Neural progenitor cell (in vitro differentiated cells): Measurements from ENCODE around the gene ADGRA3. TPM values are rescaled to one million over a fixed set of nuclear protein-coding genes. Genes with fewer than 3 reads are reported as not detected.

Experiments used
- DNase-seq: peaks from one replicate; pipeline ENCODE4 v3.0.0-alpha.2; 2016; ENCODE audit warnings: low spot score
- H2AFZ ChIP-seq: fragments of 200-600 bp; sonication (generic); replicated peaks from 2 replicates; pipeline ENCODE4 v1.6.1; 2016; ENCODE audit warnings: antibody characterized with exemption
- H3F3A ChIP-seq: fragments of 200-600 bp; sonication (generic); 2 replicates; pipeline ENCODE4 v1.6.1; 2016; ENCODE audit warnings: antibody characterized with exemption, low read depth
- H3K27ac ChIP-seq: fragments of 200-600 bp; sonication (generic); 2 replicates; pipeline ENCODE4 v1.5.1; 2016; ENCODE audit warnings: mild to moderate bottlenecking
- H3K27me3 ChIP-seq: fragments of 200-600 bp; sonication (generic); 2 replicates; pipeline ENCODE4 v1.6.1; 2016; ENCODE audit warnings: mild to moderate bottlenecking, moderate library complexity
- H3K36me3 ChIP-seq: fragments of 200-600 bp; sonication (generic); 2 replicates; pipeline ENCODE4 v1.5.1; 2016
- H3K4me1 ChIP-seq: fragments of 200-600 bp; sonication (generic); 2 replicates; pipeline ENCODE4 v1.6.1; 2016; ENCODE audit warnings: mixed run types
- H3K4me2 ChIP-seq: fragments of 200-600 bp; sonication (generic); 2 replicates; pipeline ENCODE4 v1.6.1; 2016
- H3K4me3 ChIP-seq: fragments of 200-600 bp; sonication (generic); 2 replicates; pipeline ENCODE4 v1.5.1; 2016
- H3K79me2 ChIP-seq: fragments of 200-600 bp; sonication (generic); 2 replicates; pipeline ENCODE4 v1.6.1; 2016; ENCODE audit warnings: low read depth
- H3K9ac ChIP-seq: fragments of 200-600 bp; sonication (generic); 2 replicates; pipeline ENCODE4 v1.6.1; 2016
- H3K9me3 ChIP-seq: fragments of 200-600 bp; sonication (generic); 2 replicates; pipeline ENCODE4 v1.5.1; 2016; ENCODE audit warnings: low read depth
- H4K20me1 ChIP-seq: fragments of 200-600 bp; sonication (generic); 2 replicates; pipeline ENCODE4 v1.6.1; 2016; ENCODE audit warnings: low read depth
- H3K27ac Mint-ChIP-seq: 3 replicates; pipeline ENCODE4 v1.8.0; 2021; ENCODE audit warnings: mixed read lengths
- H3K27me3 Mint-ChIP-seq: 2 replicates; pipeline ENCODE4 v1.8.0; 2022; ENCODE audit warnings: low read depth, mild to moderate bottlenecking, inconsistent platforms, moderate library complexity, mixed read lengths; ENCODE audit not compliant: insufficient read depth
- H3K36me3 Mint-ChIP-seq: 3 replicates; pipeline ENCODE4 v1.8.0; 2021; ENCODE audit warnings: mixed read lengths
- H3K4me1 Mint-ChIP-seq: 3 replicates; pipeline ENCODE4 v1.8.0; 2021; ENCODE audit warnings: mixed read lengths
- H3K4me3 Mint-ChIP-seq: 3 replicates; pipeline ENCODE4 v1.8.0; 2021; ENCODE audit warnings: mild to moderate bottlenecking, moderate library complexity, mixed read lengths
- H3K9me3 Mint-ChIP-seq: 3 replicates; pipeline ENCODE4 v1.8.0; 2020; ENCODE audit warnings: mixed read lengths
- EZH2 ChIP-seq: fragments of 200-600 bp; sonication (generic); IDR thresholded peaks from 2 replicates; pipeline ENCODE4 v1.6.1; 2017; ENCODE audit warnings: antibody characterized with exemption, mild to moderate bottlenecking, moderate library complexity
- EZH2phosphoT487 ChIP-seq: fragments of 200-600 bp; sonication (generic); IDR thresholded peaks from 2 replicates; pipeline ENCODE4 v1.6.1; 2017; ENCODE audit warnings: antibody characterized with exemption
- total RNA-seq: library from RNA; depleted of rRNA; stranded (reverse); fragments of >200 nt; gene quantifications from 2 replicates; pipeline ENCODE4 v1.2.3, GENCODE V29; 2015; ENCODE audit warnings: low replicate concordance
- TF ChIP-seq, protein P1 (sequence below): fragments of 200-600 bp; sonication (generic); IDR thresholded peaks from 2 replicates; pipeline ENCODE4 v1.5.1; 2017; ENCODE audit warnings: antibody characterized with exemption, mild to moderate bottlenecking

ADGRA3 gene
- total RNA-seq, 1 donor from 2014 or later, result 87.9 TPM

DNA sequence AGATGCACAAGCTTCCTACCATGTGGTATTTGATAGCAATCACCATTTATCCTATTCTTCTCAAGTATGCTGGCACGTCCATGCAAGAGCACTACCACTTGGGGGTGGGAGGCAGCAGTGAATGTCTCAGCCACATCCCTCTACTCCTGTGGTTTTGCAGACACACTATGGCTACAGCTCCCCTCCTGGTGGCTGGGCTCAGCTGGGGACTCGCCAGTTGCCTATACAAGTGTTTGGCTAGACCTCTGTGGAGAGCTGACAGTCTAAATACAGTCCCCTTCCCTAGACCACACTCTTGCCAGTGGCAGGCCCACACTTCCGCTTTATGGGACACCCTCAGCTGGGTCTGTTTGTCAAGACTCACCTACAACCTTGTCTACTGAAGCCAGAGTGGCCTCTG is 53.2 kb downstream of the ADGRA3 start:
- H3K36me3 Mint-ChIP-seq, result peaks cover 44% of the 10 kb centered on the region

DNA sequence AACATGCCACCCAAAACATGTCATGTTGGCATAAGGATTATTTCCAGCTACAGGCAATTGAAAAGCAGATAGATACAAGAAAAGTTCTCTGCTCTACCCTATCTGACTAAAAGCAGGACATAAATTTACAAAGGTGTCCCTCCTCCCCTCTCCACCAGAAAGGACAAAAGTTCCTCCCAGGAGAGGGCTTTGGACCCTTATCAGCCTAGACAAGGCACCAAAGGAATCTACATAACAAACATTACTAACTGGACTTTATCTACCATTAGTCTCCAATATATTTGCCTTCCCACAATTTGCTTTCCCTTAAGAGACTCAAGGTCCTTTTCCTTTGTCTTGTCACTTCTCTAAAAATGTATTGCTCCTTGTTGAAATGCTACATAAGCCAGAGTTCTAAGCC is 55.6 kb downstream of the ADGRA3 start:
- DNase-seq, result no peak

More for the DNA sequence above, 53.2 kb downstream of the ADGRA3 start:
- Histone ChIP-seq H4K20me1 (peaks cover 25% of the 10 kb centered on the region), H3K36me3 (peaks cover 7% of the 10 kb centered on the region), H3F3A (no peaks in the 10 kb centered on the region), H3K27me3 (no peaks in the 10 kb centered on the region), H3K9ac (no peak overlapping the region), H3K4me1 (peaks cover 5% of the 10 kb centered on the region), H3K4me2 (no peak overlapping the region), H3K79me2 (peaks cover 38% of the 10 kb centered on the region), H2AFZ (no peak overlapping the region), H3K9me3 (no peaks in the 10 kb centered on the region), H3K27ac (no peak overlapping the region), H3K4me3 (no peak overlapping the region)
- H3K4me3 Mint-ChIP-seq, result no peak overlapping the region
- DNase-seq, result peak; percentile 22
- no peak for TF ChIP-seq EZH2phosphoT487
- no peak for TF ChIP-seq EZH2
- TF ChIP-seq, protein P1, sequence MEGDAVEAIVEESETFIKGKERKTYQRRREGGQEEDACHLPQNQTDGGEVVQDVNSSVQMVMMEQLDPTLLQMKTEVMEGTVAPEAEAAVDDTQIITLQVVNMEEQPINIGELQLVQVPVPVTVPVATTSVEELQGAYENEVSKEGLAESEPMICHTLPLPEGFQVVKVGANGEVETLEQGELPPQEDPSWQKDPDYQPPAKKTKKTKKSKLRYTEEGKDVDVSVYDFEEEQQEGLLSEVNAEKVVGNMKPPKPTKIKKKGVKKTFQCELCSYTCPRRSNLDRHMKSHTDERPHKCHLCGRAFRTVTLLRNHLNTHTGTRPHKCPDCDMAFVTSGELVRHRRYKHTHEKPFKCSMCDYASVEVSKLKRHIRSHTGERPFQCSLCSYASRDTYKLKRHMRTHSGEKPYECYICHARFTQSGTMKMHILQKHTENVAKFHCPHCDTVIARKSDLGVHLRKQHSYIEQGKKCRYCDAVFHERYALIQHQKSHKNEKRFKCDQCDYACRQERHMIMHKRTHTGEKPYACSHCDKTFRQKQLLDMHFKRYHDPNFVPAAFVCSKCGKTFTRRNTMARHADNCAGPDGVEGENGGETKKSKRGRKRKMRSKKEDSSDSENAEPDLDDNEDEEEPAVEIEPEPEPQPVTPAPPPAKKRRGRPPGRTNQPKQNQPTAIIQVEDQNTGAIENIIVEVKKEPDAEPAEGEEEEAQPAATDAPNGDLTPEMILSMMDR, result no peak
- H3K27me3 Mint-ChIP-seq, result no peaks in the 10 kb centered on the region
- no peaks in the 10 kb centered on the region for H3K4me1 Mint-ChIP-seq
- no peak overlapping the region for H3K27ac Mint-ChIP-seq
- no peaks in the 10 kb centered on the region for H3K9me3 Mint-ChIP-seq

DNA sequence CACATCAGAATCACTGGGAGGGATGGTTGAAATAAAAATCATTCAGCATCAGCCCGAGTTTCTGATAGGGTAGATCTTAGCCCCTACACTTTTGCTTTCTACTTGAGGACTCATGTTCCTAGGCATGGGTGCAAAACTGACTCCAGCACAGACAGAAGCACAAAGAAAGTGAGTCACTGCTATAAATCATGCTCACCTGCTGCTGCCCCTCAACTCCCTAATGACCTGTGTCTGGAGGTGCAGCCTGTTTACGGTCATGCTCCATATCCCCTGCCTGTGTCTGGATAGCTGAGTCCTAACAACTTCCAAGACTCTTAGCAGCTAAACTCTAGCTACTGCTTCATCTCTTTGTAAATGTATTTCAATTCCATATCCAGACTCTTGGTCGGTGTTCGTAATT is 57.8 kb downstream of the ADGRA3 start:
- Histone ChIP-seq H3K4me3 (no peak overlapping the region), H3F3A (no peaks in the 10 kb centered on the region), H3K4me2 (no peak overlapping the region), H2AFZ (no peak overlapping the region), H3K79me2 (peaks cover 8% of the 10 kb centered on the region), H3K27ac (no peak overlapping the region), H3K9ac (no peak overlapping the region), H4K20me1 (peaks cover 14% of the 10 kb centered on the region), H3K36me3 (no peaks in the 10 kb centered on the region), H3K4me1 (peaks cover 5% of the 10 kb centered on the region), H3K9me3 (no peaks in the 10 kb centered on the region), H3K27me3 (no peaks in the 10 kb centered on the region)
- DNase-seq, result no peak
- Mint-ChIP-seq H3K9me3 (no peaks in the 10 kb centered on the region), H3K36me3 (peaks cover 28% of the 10 kb centered on the region), H3K27me3 (no peaks in the 10 kb centered on the region), H3K4me1 (no peaks in the 10 kb centered on the region), H3K27ac (no peak overlapping the region), H3K4me3 (no peak overlapping the region)
- TF ChIP-seq, protein P1, result no peak
- no peak for TF ChIP-seq EZH2phosphoT487
- no peak for TF ChIP-seq EZH2

More for the DNA sequence above, 55.6 kb downstream of the ADGRA3 start:
- Histone ChIP-seq H3K9ac (no peak overlapping the region), H4K20me1 (peaks cover 25% of the 10 kb centered on the region), H3K9me3 (no peaks in the 10 kb centered on the region), H3K79me2 (peaks cover 16% of the 10 kb centered on the region), H3K36me3 (no peaks in the 10 kb centered on the region), H3K27me3 (no peaks in the 10 kb centered on the region), H2AFZ (no peak overlapping the region), H3K27ac (no peak overlapping the region), H3K4me1 (peaks cover 5% of the 10 kb centered on the region), H3K4me2 (no peak overlapping the region), H3K4me3 (no peak overlapping the region), H3F3A (no peaks in the 10 kb centered on the region)
- TF ChIP-seq EZH2phosphoT487, result no peak
- TF ChIP-seq EZH2, result no peak
- TF ChIP-seq, protein P1, result no peak
- no peak overlapping the region for H3K4me3 Mint-ChIP-seq
- H3K27ac Mint-ChIP-seq, result no peak overlapping the region
- H3K4me1 Mint-ChIP-seq, result no peaks in the 10 kb centered on the region
- H3K36me3 Mint-ChIP-seq, result peaks cover 24% of the 10 kb centered on the region
- H3K27me3 Mint-ChIP-seq, result no peaks in the 10 kb centered on the region
- no peaks in the 10 kb centered on the region for H3K9me3 Mint-ChIP-seq
